Right ventricle myocardium inferior (tissue), 1 donor: ENCODE data around the gene NSUN4. TPM values are rescaled to one million over a fixed set of nuclear protein-coding genes. Genes with fewer than 3 reads are reported as not detected.
"Not testable (repeated sequence)": the region's sequence is repeated elsewhere in the genome, so short reads cannot be mapped to it uniquely, and the experiment has no call there.

Source experiments
- ATAC-seq: fragments of 200-7000 bp; cut with Tn5 transposase; one replicate; pipeline ENCODE4 v1.9.1; 2020; ENCODE audit warnings: mild to moderate bottlenecking, moderate library complexity
- DNase-seq: peaks from one replicate; pipeline ENCODE4 v3.0.0; 2021; ENCODE audit errors: missing footprints
- intact Hi-C: fragments of 100-400 bp; cut with DNase I; formaldehyde crosslinking; loops from one replicate; pipeline ENCODE4 v1.11.0; 2022
- total RNA-seq: library from RNA; stranded (reverse); fragmentation: NEBNext Ultra II Directional; extraction: Animal tissue kit (Norgen Biotek cat#: 25700); gene quantifications from one replicate; pipeline ENCODE4 v1.2.1, GENCODE V29; 2021
- donor health status: DM: no; HTN: yes; CAD: no; lungs with severe emphysema.

Gene NSUN4
- total RNA-seq, 1 donor from 2014 or later, result 14.0 TPM

- DNase-seq, intact Hi-C loops, ATAC-seq: not testable (repeated sequence)
Observed at GRCh38 chr1:46319960-46320914, 20.4 kb upstream of the NSUN4 start.

GRCh38 chr1:46322191-46322590 lies 18.4 kb upstream of the NSUN4 start:
- ATAC-seq, intact Hi-C loops, DNase-seq: not testable (repeated sequence)

- ATAC-seq, intact Hi-C loops, DNase-seq: not testable (repeated sequence)
Observed at GRCh38 chr1:46325285-46326076, 15.1 kb upstream of the NSUN4 start.

- ATAC-seq, DNase-seq, intact Hi-C loops: not testable (repeated sequence)
Observed at GRCh38 chr1:46328182-46328581, 12.4 kb upstream of the NSUN4 start.

- intact Hi-C loops, ATAC-seq, DNase-seq: not testable (repeated sequence)
Observed at GRCh38 chr1:46329807-46330206, 10.8 kb upstream of the NSUN4 start.

GRCh38 chr1:46330381-46330780 lies 10.2 kb upstream of the NSUN4 start:
- ATAC-seq, intact Hi-C loops, DNase-seq: not testable (repeated sequence)

GRCh38 chr1:46331786-46332540 lies 8.6 kb upstream of the NSUN4 start:
- ATAC-seq, DNase-seq, intact Hi-C loops: not testable (repeated sequence)

GRCh38 chr1:46333300-46334029 lies 7.1 kb upstream of the NSUN4 start:
- ATAC-seq (no peak), DNase-seq (no peak)
- intact Hi-C loops, result no loop called here

- DNase-seq, result no peak
- no peak for ATAC-seq
- intact Hi-C loops, result no loop called here
Observed at GRCh38 chr1:46334030-46334384, 6.6 kb upstream of the NSUN4 start.

GRCh38 chr1:46335081-46335480 lies 5.5 kb upstream of the NSUN4 start:
- no peak for ATAC-seq
- intact Hi-C loops, result no loop called here
- no peak for DNase-seq

GRCh38 chr1:46337409-46337808 lies 3.2 kb upstream of the NSUN4 start:
- DNase-seq, intact Hi-C loops, ATAC-seq: not testable (repeated sequence)

GRCh38 chr1:46341222-46342083 lies 846 bp downstream of the NSUN4 start:
- DNase-seq (no peak), ATAC-seq (no peak)
- intact Hi-C loops, result loop anchor here (5.0 kb wide), 1 partner anchor 94 kb away; the partner anchor contains the start of gene RAD54L

- DNase-seq (no peak), ATAC-seq (no peak)
- intact Hi-C loops, result loop anchor here (5.0 kb wide), 1 partner anchor 95 kb away; the partner anchor contains the start of gene RAD54L
Observed at GRCh38 chr1:46342084-46342656, 1.6 kb downstream of the NSUN4 start.

GRCh38 chr1:46342677-46343350 lies 2.2 kb downstream of the NSUN4 start:
- intact Hi-C loops, result loop anchor here (5.0 kb wide), 1 partner anchor 96 kb away; the partner anchor contains the start of gene RAD54L
- no peak for ATAC-seq

GRCh38 chr1:46343351-46343695 lies 2.7 kb downstream of the NSUN4 start:
- intact Hi-C loops, result loop anchor here (5.0 kb wide), 1 partner anchor 96 kb away; the partner anchor contains the start of gene RAD54L
- DNase-seq (no peak), ATAC-seq (no peak)

More at GRCh38 chr1:46342677-46343350, 2.2 kb downstream of the NSUN4 start:
- DNase-seq, result no peak

GRCh38 chr1:46343705-46344104 lies 3.1 kb downstream of the NSUN4 start:
- DNase-seq (no peak), ATAC-seq (no peak)
- intact Hi-C loops, result loop anchor here (5.0 kb wide), 1 partner anchor 96 kb away; the partner anchor contains the start of gene RAD54L
